GM23338 (cell line): ENCODE data around the gene ANKS1B. TPM values are rescaled to one million over a fixed set of nuclear protein-coding genes. Genes with fewer than 3 reads are reported as not detected.

Experiments
- ATAC-seq: fragments of 200-7000 bp; cut with Tn5 transposase; 3 replicates; pipeline ENCODE4 v1.9.1; 2020
- DNase-seq: peaks from one replicate; pipeline ENCODE4 v3.0.0-alpha.2; 2015; ENCODE audit warnings: low spot score
- H2AFZ ChIP-seq: fragments of 200-600 bp; sonication (generic); 2 replicates; pipeline ENCODE4 v1.8.0; 2016; ENCODE audit warnings: antibody characterized with exemption, mild to moderate bottlenecking, moderate library complexity
- H3F3A ChIP-seq: fragments of 200-600 bp; sonication (generic); replicated peaks from 2 replicates; pipeline ENCODE4 v1.8.0; 2017; ENCODE audit warnings: antibody characterized with exemption, mixed run types, low read depth
- H3K27ac ChIP-seq: fragments of 200-600 bp; sonication (generic); 2 replicates; pipeline ENCODE4 v1.6.1; 2016; ENCODE audit warnings: low read depth
- H3K27me3 ChIP-seq: fragments of 200-600 bp; sonication (generic); 2 replicates; pipeline ENCODE4 v1.8.0; 2016; ENCODE audit warnings: mild to moderate bottlenecking, mixed run types, moderate library complexity; ENCODE audit not compliant: insufficient read depth
- H3K36me3 ChIP-seq: fragments of 200-600 bp; sonication (generic); 2 replicates; pipeline ENCODE4 v1.8.0; 2016; ENCODE audit warnings: mild to moderate bottlenecking; ENCODE audit not compliant: insufficient read depth
- H3K4me1 ChIP-seq: fragments of 200-600 bp; sonication (generic); 2 replicates; pipeline ENCODE4 v1.8.0; 2016; ENCODE audit warnings: mild to moderate bottlenecking, moderate library complexity; ENCODE audit not compliant: insufficient read depth
- H3K4me2 ChIP-seq: fragments of 200-600 bp; sonication (generic); 2 replicates; pipeline ENCODE4 v1.7.1; 2017; ENCODE audit warnings: mixed run types
- H3K4me3 ChIP-seq: fragments of 200-600 bp; sonication (generic); 2 replicates; pipeline ENCODE4 v1.6.1; 2016; ENCODE audit warnings: mixed run types
- H3K79me2 ChIP-seq: fragments of 200-600 bp; sonication (generic); replicated peaks from 2 replicates; pipeline ENCODE4 v1.8.0; 2017; ENCODE audit warnings: mild to moderate bottlenecking; ENCODE audit not compliant: insufficient read depth
- H3K9me2 ChIP-seq: fragments of 200-600 bp; sonication (generic); 2 replicates; pipeline ENCODE4 v1.8.0; 2017; ENCODE audit not compliant: insufficient read depth
- H4K20me1 ChIP-seq: fragments of 200-600 bp; sonication (generic); replicated peaks from 2 replicates; pipeline ENCODE4 v1.8.0; 2017; ENCODE audit warnings: mild to moderate bottlenecking; ENCODE audit not compliant: insufficient read depth
- H3K27ac Mint-ChIP-seq: 2 replicates; pipeline ENCODE4 v1.8.0; 2020; ENCODE audit warnings: inconsistent platforms, mild to moderate bottlenecking, moderate library complexity, mixed read lengths
- H3K27me3 Mint-ChIP-seq: 3 replicates; pipeline ENCODE4 v1.8.0; 2022; ENCODE audit warnings: low read depth, mild to moderate bottlenecking, moderate library complexity, mixed read lengths, inconsistent platforms; ENCODE audit not compliant: insufficient read depth, poor library complexity
- H3K36me3 Mint-ChIP-seq: 3 replicates; pipeline ENCODE4 v1.8.0; 2021; ENCODE audit warnings: low read depth, mild to moderate bottlenecking, inconsistent platforms, moderate library complexity, mixed read lengths
- H3K4me1 Mint-ChIP-seq: 3 replicates; pipeline ENCODE4 v1.8.0; 2020; ENCODE audit warnings: mild to moderate bottlenecking, inconsistent platforms, mixed read lengths
- H3K4me3 Mint-ChIP-seq: 3 replicates; pipeline ENCODE4 v1.8.0; 2021; ENCODE audit warnings: moderate library complexity, mild to moderate bottlenecking, inconsistent platforms, mixed read lengths
- H3K9me3 Mint-ChIP-seq: 3 replicates; pipeline ENCODE4 v1.8.0; 2020; ENCODE audit warnings: moderate library complexity, mild to moderate bottlenecking, inconsistent platforms, mixed read lengths
- CREB1 ChIP-seq: fragments of 250-450 bp; sonication (Bioruptor Pico); IDR thresholded peaks from 2 replicates; pipeline ENCODE4 v1.5.0; 2020; ENCODE audit warnings: low read depth, mild to moderate bottlenecking, moderate library complexity
- EZH2phosphoT487 ChIP-seq: fragments of 200-600 bp; sonication (generic); IDR thresholded peaks from one replicate; pipeline ENCODE4 v1.8.1; 2018; ENCODE audit warnings: antibody characterized with exemption; ENCODE audit not compliant: unreplicated experiment
- JUNB ChIP-seq: IDR thresholded peaks from one replicate; pipeline ENCODE4 v1.6.1; 2016; ENCODE audit warnings: antibody characterized with exemption; ENCODE audit not compliant: unreplicated experiment
- NANOG ChIP-seq: IDR thresholded peaks from 2 replicates; pipeline ENCODE4 v1.6.1; 2016; ENCODE audit warnings: antibody characterized with exemption, borderline replicate concordance
- POLR2AphosphoS5 ChIP-seq: IDR thresholded peaks from 2 replicates; pipeline ENCODE4 v1.6.1; 2016; ENCODE audit warnings: antibody characterized with exemption, low read depth
- STAT1 ChIP-seq: IDR thresholded peaks from one replicate; pipeline ENCODE4 v1.6.1; 2016; ENCODE audit warnings: antibody characterized with exemption; ENCODE audit not compliant: unreplicated experiment
- ZNF331 ChIP-seq: fragments of 250-450 bp; sonication (Bioruptor Pico); IDR thresholded peaks from 2 replicates; pipeline ENCODE4 v1.5.0; 2020; ENCODE audit warnings: low read depth, mild to moderate bottlenecking, moderate library complexity
- polyA plus RNA-seq: library from polyadenylated mRNA; unstranded; fragments of >200 nt; fragmentation: Nextera tagmentation; extraction: Ambion mirVana; gene quantifications from 2 replicates; pipeline ENCODE4 v1.2.1, GENCODE V29; 2016
- total RNA-seq: library from RNA; depleted of rRNA; stranded (reverse); fragments of >200 nt; shearing (Covaris generic); gene quantifications from 2 replicates; pipeline ENCODE4 v1.2.3, GENCODE V29; 2014
- TF ChIP-seq, protein P1 (sequence below), 2 experiments: fragments of 200-600 bp in 1 of 2; sonication (generic) in 1 of 2; conservative IDR thresholded peaks; 2 replicates each; pipeline versions ENCODE4 v1.5.1 to v1.6.1; 2016 to 2017; ENCODE audit warnings: antibody characterized with exemption in 2 of 2, low read depth in 2 of 2, mild to moderate bottlenecking in 2 of 2, moderate library complexity in 1 of 2
- TF ChIP-seq, protein P2 (sequence below): IDR thresholded peaks from 2 replicates; pipeline ENCODE4 v1.6.1; 2016; ENCODE audit warnings: antibody characterized with exemption
- TF ChIP-seq, protein P3 (sequence below): IDR thresholded peaks from one replicate; pipeline ENCODE4 v1.6.1; 2018; ENCODE audit warnings: antibody characterized with exemption; ENCODE audit not compliant: unreplicated experiment

Gene ANKS1B
- total and polyA plus RNA-seq, 2 experiments from 2014 or later, result 4.3 to 5.8 TPM

DNA sequence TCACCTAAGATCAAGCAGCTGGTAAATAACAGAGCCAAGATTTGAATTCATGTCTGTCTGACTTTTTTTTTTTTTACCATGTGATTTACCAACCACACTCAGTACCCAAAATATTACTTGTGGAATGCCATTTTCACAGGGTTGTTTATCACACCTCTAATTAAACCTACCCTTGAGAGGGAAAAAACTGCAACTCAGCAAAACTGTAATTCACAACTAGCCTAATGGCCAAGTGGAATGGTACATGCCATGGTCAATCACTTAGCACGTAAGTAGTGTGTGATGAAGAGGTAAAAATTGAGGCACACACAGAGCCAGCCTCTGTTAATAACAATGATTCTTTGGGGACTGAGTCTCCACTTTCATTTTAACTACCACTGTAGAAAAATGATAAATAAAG lies 750.0 kb downstream of the ANKS1B start:
- H3K27me3 Mint-ChIP-seq, result no peaks in the 10 kb centered on the region
- no peak for DNase-seq
- Histone ChIP-seq H3K36me3 (no peaks in the 10 kb centered on the region), H3K9me2 (peaks cover 3% of the 10 kb centered on the region; the same call in 1 of the 2 replicates), H4K20me1 (no peaks in the 10 kb centered on the region), H2AFZ (no peak overlapping the region), H3K4me3 (no peak overlapping the region), H3K4me1 (peaks cover 12% of the 10 kb centered on the region), H3K27me3 (no peaks in the 10 kb centered on the region), H3K4me2 (no peak overlapping the region), H3F3A (no peaks in the 10 kb centered on the region), H3K79me2 (no peaks in the 10 kb centered on the region), H3K27ac (no peak overlapping the region)
- no peak overlapping the region for H3K27ac Mint-ChIP-seq
- peaks cover 16% of the 10 kb centered on the region; the same call in 1 of the 3 replicates for H3K4me1 Mint-ChIP-seq
- peaks cover 21% of the 10 kb centered on the region for H3K9me3 Mint-ChIP-seq
- H3K4me3 Mint-ChIP-seq, result no peak overlapping the region
- TF ChIP-seq, protein P1, sequence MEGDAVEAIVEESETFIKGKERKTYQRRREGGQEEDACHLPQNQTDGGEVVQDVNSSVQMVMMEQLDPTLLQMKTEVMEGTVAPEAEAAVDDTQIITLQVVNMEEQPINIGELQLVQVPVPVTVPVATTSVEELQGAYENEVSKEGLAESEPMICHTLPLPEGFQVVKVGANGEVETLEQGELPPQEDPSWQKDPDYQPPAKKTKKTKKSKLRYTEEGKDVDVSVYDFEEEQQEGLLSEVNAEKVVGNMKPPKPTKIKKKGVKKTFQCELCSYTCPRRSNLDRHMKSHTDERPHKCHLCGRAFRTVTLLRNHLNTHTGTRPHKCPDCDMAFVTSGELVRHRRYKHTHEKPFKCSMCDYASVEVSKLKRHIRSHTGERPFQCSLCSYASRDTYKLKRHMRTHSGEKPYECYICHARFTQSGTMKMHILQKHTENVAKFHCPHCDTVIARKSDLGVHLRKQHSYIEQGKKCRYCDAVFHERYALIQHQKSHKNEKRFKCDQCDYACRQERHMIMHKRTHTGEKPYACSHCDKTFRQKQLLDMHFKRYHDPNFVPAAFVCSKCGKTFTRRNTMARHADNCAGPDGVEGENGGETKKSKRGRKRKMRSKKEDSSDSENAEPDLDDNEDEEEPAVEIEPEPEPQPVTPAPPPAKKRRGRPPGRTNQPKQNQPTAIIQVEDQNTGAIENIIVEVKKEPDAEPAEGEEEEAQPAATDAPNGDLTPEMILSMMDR (conservative IDR thresholded peaks at IDR 0.05; ENCODE audit: low read depth in 2 of 2), result no peak
- TF ChIP-seq, protein P2, sequence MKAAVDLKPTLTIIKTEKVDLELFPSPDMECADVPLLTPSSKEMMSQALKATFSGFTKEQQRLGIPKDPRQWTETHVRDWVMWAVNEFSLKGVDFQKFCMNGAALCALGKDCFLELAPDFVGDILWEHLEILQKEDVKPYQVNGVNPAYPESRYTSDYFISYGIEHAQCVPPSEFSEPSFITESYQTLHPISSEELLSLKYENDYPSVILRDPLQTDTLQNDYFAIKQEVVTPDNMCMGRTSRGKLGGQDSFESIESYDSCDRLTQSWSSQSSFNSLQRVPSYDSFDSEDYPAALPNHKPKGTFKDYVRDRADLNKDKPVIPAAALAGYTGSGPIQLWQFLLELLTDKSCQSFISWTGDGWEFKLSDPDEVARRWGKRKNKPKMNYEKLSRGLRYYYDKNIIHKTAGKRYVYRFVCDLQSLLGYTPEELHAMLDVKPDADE, result no peak
- TF ChIP-seq ZNF331 (CRISPR knock-in tag) (no peak), STAT1 (no peak), EZH2phosphoT487 (no peak), POLR2AphosphoS5 (no peak), JUNB (no peak)
- TF ChIP-seq, protein P3, sequence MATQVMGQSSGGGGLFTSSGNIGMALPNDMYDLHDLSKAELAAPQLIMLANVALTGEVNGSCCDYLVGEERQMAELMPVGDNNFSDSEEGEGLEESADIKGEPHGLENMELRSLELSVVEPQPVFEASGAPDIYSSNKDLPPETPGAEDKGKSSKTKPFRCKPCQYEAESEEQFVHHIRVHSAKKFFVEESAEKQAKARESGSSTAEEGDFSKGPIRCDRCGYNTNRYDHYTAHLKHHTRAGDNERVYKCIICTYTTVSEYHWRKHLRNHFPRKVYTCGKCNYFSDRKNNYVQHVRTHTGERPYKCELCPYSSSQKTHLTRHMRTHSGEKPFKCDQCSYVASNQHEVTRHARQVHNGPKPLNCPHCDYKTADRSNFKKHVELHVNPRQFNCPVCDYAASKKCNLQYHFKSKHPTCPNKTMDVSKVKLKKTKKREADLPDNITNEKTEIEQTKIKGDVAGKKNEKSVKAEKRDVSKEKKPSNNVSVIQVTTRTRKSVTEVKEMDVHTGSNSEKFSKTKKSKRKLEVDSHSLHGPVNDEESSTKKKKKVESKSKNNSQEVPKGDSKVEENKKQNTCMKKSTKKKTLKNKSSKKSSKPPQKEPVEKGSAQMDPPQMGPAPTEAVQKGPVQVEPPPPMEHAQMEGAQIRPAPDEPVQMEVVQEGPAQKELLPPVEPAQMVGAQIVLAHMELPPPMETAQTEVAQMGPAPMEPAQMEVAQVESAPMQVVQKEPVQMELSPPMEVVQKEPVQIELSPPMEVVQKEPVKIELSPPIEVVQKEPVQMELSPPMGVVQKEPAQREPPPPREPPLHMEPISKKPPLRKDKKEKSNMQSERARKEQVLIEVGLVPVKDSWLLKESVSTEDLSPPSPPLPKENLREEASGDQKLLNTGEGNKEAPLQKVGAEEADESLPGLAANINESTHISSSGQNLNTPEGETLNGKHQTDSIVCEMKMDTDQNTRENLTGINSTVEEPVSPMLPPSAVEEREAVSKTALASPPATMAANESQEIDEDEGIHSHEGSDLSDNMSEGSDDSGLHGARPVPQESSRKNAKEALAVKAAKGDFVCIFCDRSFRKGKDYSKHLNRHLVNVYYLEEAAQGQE, result no peak
- H3K36me3 Mint-ChIP-seq, result peaks cover 24% of the 10 kb centered on the region; the same call in 2 of the 3 replicates
- no peak for ATAC-seq

DNA sequence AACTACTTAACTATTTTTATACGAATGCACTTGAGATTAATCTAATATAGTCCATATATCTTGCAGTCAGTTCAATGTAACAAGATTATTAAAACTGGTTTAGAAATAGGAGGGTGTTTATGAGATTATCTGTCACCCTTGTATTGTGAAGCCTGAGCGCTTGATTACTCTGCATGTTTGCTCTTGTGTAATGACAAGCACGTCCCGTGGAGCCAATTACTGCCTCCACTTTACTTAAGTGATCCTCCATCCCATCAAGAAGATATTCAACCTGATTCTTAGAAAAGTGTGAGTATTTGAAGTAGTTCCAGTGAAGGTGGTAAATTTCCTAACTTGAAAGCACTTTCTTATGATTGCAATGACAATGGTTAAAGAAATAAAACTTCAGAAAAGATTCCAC lies 752.4 kb downstream of the ANKS1B start:
- peaks cover 9% of the 10 kb centered on the region; the same call in 2 of the 3 replicates for H3K36me3 Mint-ChIP-seq
- H4K20me1 ChIP-seq, result no peaks in the 10 kb centered on the region
- no peak overlapping the region for H3K4me3 ChIP-seq
- peaks cover 7% of the 10 kb centered on the region for H3K9me3 Mint-ChIP-seq
- H3K36me3 ChIP-seq, result no peaks in the 10 kb centered on the region
- no peaks in the 10 kb centered on the region for H3K27me3 ChIP-seq
- DNase-seq (no peak), ATAC-seq (no peak)
- H3K4me2 ChIP-seq, result no peak overlapping the region
- no peaks in the 10 kb centered on the region for H3K79me2 ChIP-seq
- no peaks in the 10 kb centered on the region for H3F3A ChIP-seq
- no peaks in the 10 kb centered on the region for H3K27me3 Mint-ChIP-seq
- H3K27ac Mint-ChIP-seq, result no peak overlapping the region
- H3K27ac ChIP-seq, result no peak overlapping the region
- no peaks in the 10 kb centered on the region for H3K9me2 ChIP-seq
- no peaks in the 10 kb centered on the region for H3K4me1 Mint-ChIP-seq
- H3K4me1 ChIP-seq, result no peaks in the 10 kb centered on the region
- H3K4me3 Mint-ChIP-seq, result no peak overlapping the region
- no peak overlapping the region for H2AFZ ChIP-seq
- TF ChIP-seq CREB1 (CRISPR knock-in tag) (no peak), POLR2AphosphoS5 (no peak), STAT1 (no peak), NANOG (no peak)
- TF ChIP-seq, protein P2, result no peak
